AG04450 (cell line): ENCODE data around the gene GARIN1A. TPM values are rescaled to one million over a fixed set of nuclear protein-coding genes. Genes with fewer than 3 reads are reported as not detected.

Experiments
- CTCF ChIA-PET: fragments of 300-600, 350-600 bp; formaldehyde crosslinking; extraction: SDS; loops from one replicate; lab custom pipeline; 2022; ENCODE audit warnings: antibody characterized with exemption, inconsistent platforms; lab: Charles Lee
- POLR2A ChIA-PET: fragments of 350-600 bp; formaldehyde crosslinking; extraction: SDS; loops from one replicate; lab custom pipeline; 2021; ENCODE audit warnings: antibody characterized with exemption, inconsistent platforms; lab: Yijun Ruan, JAX
- DNase-seq: peaks from one replicate; pipeline ENCODE4 v3.0.0-alpha.2; 2011; ENCODE audit warnings: low read depth, low spot score
- H3K27ac ChIP-seq: one replicate; pipeline ENCODE4 v1.5.1; 2012; ENCODE audit warnings: low read depth, low read length, control low read depth
- H3K27me3 ChIP-seq: one replicate; pipeline ENCODE4 v1.6.0; 2012; ENCODE audit warnings: low read length; ENCODE audit not compliant: control insufficient read depth, insufficient read depth
- H3K4me3 ChIP-seq: 2 replicates; pipeline ENCODE4 v1.5.1; 2011; ENCODE audit warnings: mild to moderate bottlenecking, low read depth, low read length, control low read depth
- H3K9me3 ChIP-seq: 2 replicates; pipeline ENCODE4 v1.5.1; 2012; ENCODE audit warnings: low read length; ENCODE audit not compliant: control insufficient read depth, insufficient read depth
- polyA plus RNA-seq: library from polyadenylated mRNA; depleted of rRNA; stranded (reverse); fragments of >200 nt; gene quantifications from 2 replicates; pipeline ENCODE4 v1.2.3, GENCODE V29; 2011
- TF ChIP-seq, protein P1 (sequence below): IDR thresholded peaks from 2 replicates; pipeline ENCODE4 v1.5.1; 2011; ENCODE audit warnings: low read depth, low read length, control low read depth, inconsistent platforms

Gene GARIN1A
- polyA plus RNA-seq, 1 experiment: 0.47 TPM

DNA sequence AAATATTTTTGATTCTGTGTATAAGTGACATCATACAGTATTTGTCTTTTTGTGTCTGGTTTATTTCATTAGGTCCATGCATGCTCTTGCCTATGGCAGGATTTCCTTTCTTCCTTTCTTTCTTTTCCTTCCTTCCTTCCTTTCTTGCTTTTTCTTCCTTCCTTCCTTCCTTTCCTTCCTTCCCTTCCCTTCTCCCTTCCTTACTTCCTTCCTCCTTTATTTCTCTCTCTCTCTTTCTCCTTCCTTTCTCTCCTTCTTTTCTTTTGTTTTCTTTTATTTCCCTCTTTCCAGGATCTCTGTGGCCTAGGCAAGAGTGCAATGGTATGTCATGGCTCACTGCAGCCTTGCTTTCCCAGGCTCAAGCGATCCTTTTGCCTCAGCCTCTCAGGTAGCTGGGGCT lies 35.7 kb downstream of the GARIN1A start:
- H3K27ac ChIP-seq: no peak overlapping the region
- ChIA-PET CTCF (interaction anchor here (0.7 kb wide), 1 partner anchor 176 kb away, joined by 5 read pairs; no protein-coding TSS in a partner anchor), POLR2A (interaction anchor here (0.7 kb wide), 1 partner anchor 112 kb away, joined by 8 read pairs; no protein-coding TSS in a partner anchor)
- TF ChIP-seq, protein P1, sequence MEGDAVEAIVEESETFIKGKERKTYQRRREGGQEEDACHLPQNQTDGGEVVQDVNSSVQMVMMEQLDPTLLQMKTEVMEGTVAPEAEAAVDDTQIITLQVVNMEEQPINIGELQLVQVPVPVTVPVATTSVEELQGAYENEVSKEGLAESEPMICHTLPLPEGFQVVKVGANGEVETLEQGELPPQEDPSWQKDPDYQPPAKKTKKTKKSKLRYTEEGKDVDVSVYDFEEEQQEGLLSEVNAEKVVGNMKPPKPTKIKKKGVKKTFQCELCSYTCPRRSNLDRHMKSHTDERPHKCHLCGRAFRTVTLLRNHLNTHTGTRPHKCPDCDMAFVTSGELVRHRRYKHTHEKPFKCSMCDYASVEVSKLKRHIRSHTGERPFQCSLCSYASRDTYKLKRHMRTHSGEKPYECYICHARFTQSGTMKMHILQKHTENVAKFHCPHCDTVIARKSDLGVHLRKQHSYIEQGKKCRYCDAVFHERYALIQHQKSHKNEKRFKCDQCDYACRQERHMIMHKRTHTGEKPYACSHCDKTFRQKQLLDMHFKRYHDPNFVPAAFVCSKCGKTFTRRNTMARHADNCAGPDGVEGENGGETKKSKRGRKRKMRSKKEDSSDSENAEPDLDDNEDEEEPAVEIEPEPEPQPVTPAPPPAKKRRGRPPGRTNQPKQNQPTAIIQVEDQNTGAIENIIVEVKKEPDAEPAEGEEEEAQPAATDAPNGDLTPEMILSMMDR: no peak
- peaks cover 8% of the 10 kb centered on the region for H3K27me3 ChIP-seq
- no peak overlapping the region for H3K4me3 ChIP-seq
- no peak for DNase-seq
- H3K9me3 ChIP-seq: no peaks in the 10 kb centered on the region

DNA sequence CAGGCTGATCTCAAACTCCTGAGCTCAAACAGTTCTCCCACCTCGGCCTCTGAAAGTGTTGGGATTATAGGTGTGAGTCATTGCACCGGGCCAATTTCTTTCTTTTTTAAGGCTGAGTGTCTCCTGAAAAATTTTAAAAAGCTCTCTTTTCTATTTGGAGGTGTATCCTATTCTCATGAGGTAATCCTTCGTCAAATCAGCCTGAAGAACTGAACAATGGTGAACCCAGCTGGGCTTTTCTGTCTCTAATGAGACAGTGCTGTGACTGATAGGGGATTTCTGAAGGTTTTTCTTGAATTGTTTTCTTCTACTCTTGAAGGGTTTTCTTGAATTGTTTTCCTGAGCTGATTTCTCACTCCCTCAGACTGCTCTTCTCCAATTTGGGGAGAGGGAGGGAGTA lies 36.1 kb downstream of the GARIN1A start:
- TF ChIP-seq, protein P1: no peak
- Histone ChIP-seq H3K27ac (no peak overlapping the region), H3K27me3 (peaks cover 8% of the 10 kb centered on the region), H3K9me3 (no peaks in the 10 kb centered on the region), H3K4me3 (no peak overlapping the region)
- ChIA-PET POLR2A (interaction anchor here (0.7 kb wide), 1 partner anchor 111 kb away, joined by 8 read pairs; no protein-coding TSS in a partner anchor), CTCF (interaction anchor here (0.7 kb wide), 1 partner anchor 176 kb away, joined by 5 read pairs; no protein-coding TSS in a partner anchor)
- no peak for DNase-seq

DNA sequence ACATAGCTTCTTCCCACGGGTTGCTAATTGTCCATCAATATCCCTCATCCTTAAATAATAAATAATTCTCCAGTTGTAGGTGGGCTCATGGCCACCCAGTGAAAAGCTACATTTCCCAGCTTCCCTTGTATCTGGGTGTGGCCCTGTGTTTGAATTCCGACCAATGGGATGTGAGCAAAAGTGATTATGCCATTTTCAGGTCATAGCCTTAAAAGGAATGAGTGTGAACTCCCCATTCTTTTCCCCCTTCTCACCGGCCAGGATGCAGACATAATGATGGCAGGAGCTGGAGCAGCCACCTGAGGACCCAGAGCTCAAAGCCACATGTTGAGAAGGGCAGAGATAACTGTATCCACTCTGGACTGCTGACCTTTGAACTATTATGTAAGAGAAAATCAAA lies 36.7 kb downstream of the GARIN1A start:
- Histone ChIP-seq H3K4me3 (no peak overlapping the region), H3K9me3 (no peaks in the 10 kb centered on the region), H3K27ac (no peak overlapping the region), H3K27me3 (peaks cover 8% of the 10 kb centered on the region)
- CTCF ChIA-PET: interaction anchor here (0.9 kb wide), 1 partner anchor 29 kb away, joined by 3 read pairs; no protein-coding TSS in a partner anchor
- TF ChIP-seq, protein P1: no peak
- POLR2A ChIA-PET: interaction anchor here (0.5 kb wide), 1 partner anchor 13 kb away, joined by 3 read pairs; no protein-coding TSS in a partner anchor
- DNase-seq: no peak

DNA sequence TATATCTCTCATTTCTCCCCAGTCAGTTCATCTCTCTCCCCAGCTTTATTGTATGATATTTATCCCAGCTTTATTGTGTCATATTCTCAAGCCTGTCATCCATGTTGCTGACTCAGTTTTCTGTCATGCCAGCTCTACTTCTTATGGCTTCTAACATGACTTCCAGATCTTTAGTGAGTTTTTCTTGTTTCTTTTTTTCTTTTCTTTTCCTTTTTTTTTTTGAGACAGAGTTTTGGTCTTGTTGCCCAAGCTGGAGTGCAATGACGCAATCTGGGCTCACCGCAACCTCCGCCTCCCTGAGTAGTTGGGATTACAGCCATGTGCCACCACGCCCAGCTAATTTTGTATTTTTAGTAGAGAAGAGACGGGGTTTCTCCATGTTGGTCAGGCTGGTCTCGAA lies 38.4 kb downstream of the GARIN1A start:
- TF ChIP-seq, protein P1: no peak
- ChIA-PET CTCF (no interaction called here), POLR2A (interaction anchor here (1.4 kb wide), 1 partner anchor 28 kb away, joined by 6 read pairs; no protein-coding TSS in a partner anchor)
- no peak for DNase-seq
- Histone ChIP-seq H3K27me3 (peaks cover 8% of the 10 kb centered on the region), H3K27ac (no peak overlapping the region), H3K9me3 (no peaks in the 10 kb centered on the region), H3K4me3 (no peak overlapping the region)

DNA sequence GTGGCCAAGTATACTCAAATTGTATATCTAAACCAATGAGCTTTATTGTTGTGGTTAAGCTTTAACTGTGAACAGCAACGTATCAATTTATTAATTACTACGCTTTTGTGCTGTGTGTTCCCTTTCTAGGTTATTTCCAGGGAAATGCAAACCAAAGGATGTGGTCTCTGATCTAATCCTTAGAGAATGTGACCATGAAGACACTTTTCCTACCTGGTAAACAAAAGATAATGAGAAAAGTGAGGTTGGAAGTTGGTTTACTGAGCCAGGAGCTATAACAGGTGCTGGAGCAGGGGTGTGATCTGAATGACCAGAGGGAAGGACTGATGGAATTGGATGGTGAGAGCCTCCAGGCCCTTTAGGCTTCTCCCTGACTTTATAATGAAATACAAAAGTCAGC lies 41.7 kb downstream of the GARIN1A start:
- ChIA-PET POLR2A (no interaction called here), CTCF (interaction anchor here (0.8 to 1.4 kb wide), 2 partner anchors 170 to 254 kb away, joined by 3 read pairs; no protein-coding TSS in a partner anchor)
- H3K27ac ChIP-seq: no peak overlapping the region
- H3K9me3 ChIP-seq: no peaks in the 10 kb centered on the region
- H3K27me3 ChIP-seq: peaks cover 2% of the 10 kb centered on the region
- H3K4me3 ChIP-seq: no peak overlapping the region
- no peak for DNase-seq
- TF ChIP-seq, protein P1: no peak
